OCI-LY1 (cell line): ENCODE data around the gene SELENOH.
A peak's percentile ranks its signal among the peaks of the same experiment; 100 is the strongest.
"Not testable (repeated sequence)": the region's sequence is repeated elsewhere in the genome, so short reads cannot be mapped to it uniquely, and the experiment has no call there.

Experiments used
- H2AFZ ChIP-seq: fragments of 200-600 bp; sonication (generic), shearing (Covaris generic); 2 replicates; pipeline ENCODE4 v1.6.0; 2014; ENCODE audit warnings: antibody characterized with exemption, mild to moderate bottlenecking, low read length
- H3F3A ChIP-seq: fragments of 200-600 bp; sonication (generic), shearing (Covaris generic); 2 replicates; pipeline ENCODE4 v1.6.0; 2014; ENCODE audit warnings: mild to moderate bottlenecking, antibody characterized with exemption, low read length, moderate library complexity; ENCODE audit not compliant: insufficient read depth
- H3K27ac ChIP-seq: fragments of 200-600 bp; sonication (generic); 2 replicates; pipeline ENCODE4 v1.5.1; 2014; ENCODE audit warnings: low read length, mixed run types, mild to moderate bottlenecking, low read depth; ENCODE audit not compliant: poor library complexity, severe bottlenecking
- H3K27me3 ChIP-seq: fragments of 200-600 bp; sonication (generic); 2 replicates; pipeline ENCODE4 v1.6.0; 2014; ENCODE audit warnings: antibody characterized with exemption, mild to moderate bottlenecking, low read length, moderate library complexity; ENCODE audit not compliant: insufficient read depth
- H3K36me3 ChIP-seq: fragments of 200-600 bp; sonication (generic); 2 replicates; pipeline ENCODE4 v1.6.1; 2014; ENCODE audit warnings: mild to moderate bottlenecking, antibody characterized with exemption, low read length, moderate library complexity, mixed read lengths; ENCODE audit not compliant: insufficient read depth
- H3K4me1 ChIP-seq: fragments of 200-600 bp; sonication (generic); 2 replicates; pipeline ENCODE4 v1.5.1; 2014; ENCODE audit warnings: mild to moderate bottlenecking, low read length, moderate library complexity; ENCODE audit not compliant: insufficient read depth, severe bottlenecking
- H3K4me2 ChIP-seq: fragments of 200-600 bp; sonication (generic), shearing (Covaris generic); 2 replicates; pipeline ENCODE4 v1.6.1; 2014; ENCODE audit warnings: low read length
- H3K4me3 ChIP-seq: fragments of 200-600 bp; sonication (generic); 2 replicates; pipeline ENCODE4 v1.5.1; 2014; ENCODE audit warnings: low read length, low read depth, mild to moderate bottlenecking, mixed read lengths; ENCODE audit not compliant: poor library complexity, severe bottlenecking
- H3K79me2 ChIP-seq: fragments of 200-600 bp; shearing (Covaris generic); 2 replicates; pipeline ENCODE4 v1.6.1; 2016; ENCODE audit warnings: mixed run types, low read length, mixed read lengths; ENCODE audit not compliant: insufficient read depth
- H3K9ac ChIP-seq: fragments of 200-600 bp; sonication (generic), shearing (Covaris generic); 2 replicates; pipeline ENCODE4 v1.6.1; 2014; ENCODE audit warnings: mild to moderate bottlenecking, low read length, mixed read lengths
- H3K9me2 ChIP-seq: fragments of 200-600 bp; sonication (generic), shearing (Covaris generic); 2 replicates; pipeline ENCODE4 v1.6.1; 2014; ENCODE audit warnings: low read depth, mild to moderate bottlenecking, low read length, mixed read lengths
- H3K9me3 ChIP-seq: fragments of 200-600 bp; shearing (Covaris generic); 2 replicates; pipeline ENCODE4 v1.6.1; 2014; ENCODE audit warnings: low read length, mixed read lengths
- H4K20me1 ChIP-seq: fragments of 200-600 bp; sonication (generic), shearing (Covaris generic); 2 replicates; pipeline ENCODE4 v1.6.0; 2016; ENCODE audit warnings: mild to moderate bottlenecking, low read length; ENCODE audit not compliant: insufficient read depth
- EZH2 ChIP-seq: fragments of 200-600 bp; sonication (generic), shearing (Covaris generic); IDR thresholded peaks from 2 replicates; pipeline ENCODE4 v1.8.0; 2017; ENCODE audit warnings: borderline replicate concordance, mixed run types, mild to moderate bottlenecking, antibody characterized with exemption, low read length, moderate library complexity, mixed read lengths
- TF ChIP-seq, protein P1 (sequence below): fragments of 200-600 bp; sonication (generic), shearing (Covaris generic); IDR thresholded peaks from 2 replicates; pipeline ENCODE4 v1.5.1; 2017; ENCODE audit warnings: mild to moderate bottlenecking, antibody characterized with exemption, low read length, moderate library complexity, mixed read lengths

SELENOH gene

GRCh38 chr11:57713835-57714234 lies 27.5 kb upstream of the SELENOH start:
- TF ChIP-seq EZH2, result no peak
- TF ChIP-seq, protein P1, sequence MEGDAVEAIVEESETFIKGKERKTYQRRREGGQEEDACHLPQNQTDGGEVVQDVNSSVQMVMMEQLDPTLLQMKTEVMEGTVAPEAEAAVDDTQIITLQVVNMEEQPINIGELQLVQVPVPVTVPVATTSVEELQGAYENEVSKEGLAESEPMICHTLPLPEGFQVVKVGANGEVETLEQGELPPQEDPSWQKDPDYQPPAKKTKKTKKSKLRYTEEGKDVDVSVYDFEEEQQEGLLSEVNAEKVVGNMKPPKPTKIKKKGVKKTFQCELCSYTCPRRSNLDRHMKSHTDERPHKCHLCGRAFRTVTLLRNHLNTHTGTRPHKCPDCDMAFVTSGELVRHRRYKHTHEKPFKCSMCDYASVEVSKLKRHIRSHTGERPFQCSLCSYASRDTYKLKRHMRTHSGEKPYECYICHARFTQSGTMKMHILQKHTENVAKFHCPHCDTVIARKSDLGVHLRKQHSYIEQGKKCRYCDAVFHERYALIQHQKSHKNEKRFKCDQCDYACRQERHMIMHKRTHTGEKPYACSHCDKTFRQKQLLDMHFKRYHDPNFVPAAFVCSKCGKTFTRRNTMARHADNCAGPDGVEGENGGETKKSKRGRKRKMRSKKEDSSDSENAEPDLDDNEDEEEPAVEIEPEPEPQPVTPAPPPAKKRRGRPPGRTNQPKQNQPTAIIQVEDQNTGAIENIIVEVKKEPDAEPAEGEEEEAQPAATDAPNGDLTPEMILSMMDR, result no peak
- peaks cover 28% of the 10 kb centered on the region for H3K4me1 ChIP-seq
- H3K9me2 ChIP-seq, result no peaks in the 10 kb centered on the region
- H3K27ac ChIP-seq, result no peak overlapping the region
- peaks cover 27% of the 10 kb centered on the region for H3K36me3 ChIP-seq
- no peaks in the 10 kb centered on the region; the same call in 1 of the 2 replicates for H3F3A ChIP-seq
- H3K4me3 ChIP-seq, result peak overlapping the region; percentile 98
- H3K79me2 ChIP-seq, result peaks cover 36% of the 10 kb centered on the region
- no peaks in the 10 kb centered on the region for H3K9me3 ChIP-seq
- no peaks in the 10 kb centered on the region for H4K20me1 ChIP-seq
- H3K27me3 ChIP-seq, result no peaks in the 10 kb centered on the region
- no peak overlapping the region for H2AFZ ChIP-seq
- H3K9ac ChIP-seq, result peak overlapping the region; percentile 98
- H3K4me2 ChIP-seq, result peak overlapping the region; percentile 74

DNA sequence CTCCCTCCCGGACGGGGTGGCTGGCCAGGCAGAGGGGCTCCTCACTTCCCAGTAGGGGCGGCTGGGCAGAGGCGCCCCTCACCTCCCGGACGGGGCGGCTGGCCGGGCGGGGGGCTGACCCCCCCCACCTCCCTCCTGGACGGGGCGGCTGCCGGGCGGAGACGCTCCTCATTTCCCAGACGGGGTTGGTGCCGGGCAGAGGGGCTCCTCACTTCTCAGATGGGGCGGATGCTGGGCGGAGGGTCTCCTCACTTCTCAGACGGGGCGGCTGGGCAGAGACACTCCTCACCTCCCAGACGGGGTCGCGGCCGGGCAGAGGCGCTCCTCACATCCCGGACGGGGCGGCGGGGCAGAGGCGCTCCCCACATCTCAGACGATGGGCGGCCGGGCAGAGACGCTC lies 24.6 kb upstream of the SELENOH start:
- not testable (repeated sequence) for H3K9me2 ChIP-seq, H3K27ac ChIP-seq, H3K9me3 ChIP-seq, H3K27me3 ChIP-seq, H4K20me1 ChIP-seq, H3K9ac ChIP-seq, H3F3A ChIP-seq, H3K4me2 ChIP-seq, H3K4me3 ChIP-seq, H2AFZ ChIP-seq
- Histone ChIP-seq H3K79me2 (peaks cover 60% of the 10 kb centered on the region), H3K36me3 (peaks cover 47% of the 10 kb centered on the region), H3K4me1 (peaks cover 19% of the 10 kb centered on the region)

GRCh38 chr11:57727185-57727584 lies 14.1 kb upstream of the SELENOH start:
- Histone ChIP-seq H3K9me3 (no peaks in the 10 kb centered on the region), H3K4me2 (no peak overlapping the region), H3K27ac (peak overlapping the region; percentile 28), H3K9me2 (no peaks in the 10 kb centered on the region), H2AFZ (no peak overlapping the region), H3K4me3 (no peak overlapping the region), H3K79me2 (peaks cover 51% of the 10 kb centered on the region), H3K4me1 (peaks cover 23% of the 10 kb centered on the region), H4K20me1 (no peaks in the 10 kb centered on the region), H3F3A (no peaks in the 10 kb centered on the region), H3K36me3 (peaks cover 13% of the 10 kb centered on the region; the same call in 1 of the 2 replicates), H3K27me3 (no peaks in the 10 kb centered on the region), H3K9ac (no peak overlapping the region)
- TF ChIP-seq, protein P1, result no peak
- TF ChIP-seq EZH2, result no peak

DNA sequence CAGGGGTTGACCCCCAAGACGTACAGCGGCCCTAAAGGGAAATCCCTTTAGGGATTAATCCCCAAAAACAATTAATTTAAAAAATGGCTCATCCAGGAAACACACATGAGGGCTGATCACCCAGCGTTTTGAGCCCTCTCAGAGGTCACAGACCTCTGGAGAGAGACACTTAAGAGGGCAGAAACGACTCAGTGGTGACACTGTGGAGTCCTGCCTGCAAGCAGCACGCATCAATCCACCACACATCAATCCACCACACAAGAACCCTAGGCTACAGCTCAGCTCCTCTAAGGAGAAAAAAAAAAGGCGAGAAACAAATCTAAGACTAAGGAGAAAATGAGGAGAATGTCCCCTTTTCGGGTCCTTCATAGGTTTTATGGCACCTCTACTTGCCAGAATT lies 12.5 kb upstream of the SELENOH start:
- Histone ChIP-seq H3K27me3 (no peaks in the 10 kb centered on the region), H4K20me1 (no peaks in the 10 kb centered on the region), H3F3A (no peaks in the 10 kb centered on the region), H3K9me2 (no peaks in the 10 kb centered on the region), H3K4me2 (peak overlapping the region; percentile 56), H3K4me3 (peak overlapping the region; percentile 8), H3K9me3 (no peaks in the 10 kb centered on the region), H3K36me3 (peaks cover 9% of the 10 kb centered on the region; the same call in 1 of the 2 replicates), H3K4me1 (peaks cover 23% of the 10 kb centered on the region), H3K79me2 (peaks cover 51% of the 10 kb centered on the region), H3K27ac (peak overlapping the region; percentile 91), H2AFZ (no peak overlapping the region), H3K9ac (peak overlapping the region; percentile 16; the same call in 1 of the 2 replicates)
- no peak for TF ChIP-seq EZH2
- TF ChIP-seq, protein P1, result no peak
